Uterus (tissue), 2 donors: ENCODE data around the gene WDR27.

Experiments used
- POLR2A ChIP-seq, 2 donors: fragments of 450-650 bp; IDR thresholded peaks; one replicate each; pipeline ENCODE4 v1.6.1; 2016; ENCODE audit warnings: antibody characterized with exemption in 2 of 2, mild to moderate bottlenecking in 1 of 2, moderate library complexity in 1 of 2
- TF ChIP-seq, protein P1 (sequence below), 4 experiments: fragments of 200-600 bp in 2 of 4; fragments of 450-650 bp in 2 of 4; sonication (generic) in 2 of 4; IDR thresholded peaks; one replicate each; pipeline ENCODE4 v1.5.1; 2016 to 2019; ENCODE audit warnings: antibody characterized with exemption in 4 of 4, mild to moderate bottlenecking in 2 of 4, moderate library complexity in 1 of 4

DNA sequence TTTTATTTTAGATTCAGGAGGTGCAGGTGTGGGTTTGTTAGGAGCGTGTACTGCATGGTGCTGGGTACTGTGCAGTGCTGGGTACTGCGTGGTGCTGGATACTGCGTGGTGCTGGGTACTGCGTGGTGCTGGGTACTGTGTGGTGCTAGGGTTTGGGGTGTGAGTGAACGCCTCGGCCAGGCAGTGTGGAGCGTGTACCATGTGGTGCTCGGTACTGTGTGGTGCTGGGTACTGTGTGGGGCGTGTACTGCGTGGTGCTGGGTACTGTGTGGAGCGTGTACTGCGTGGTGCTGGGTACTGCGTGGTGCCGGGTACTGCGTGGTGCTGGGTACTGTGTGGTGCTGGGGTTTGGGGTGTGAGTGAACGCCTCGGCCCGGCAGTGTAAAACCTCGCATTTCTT lies 62.9 kb downstream of the WDR27 start:
- TF ChIP-seq, protein P1, sequence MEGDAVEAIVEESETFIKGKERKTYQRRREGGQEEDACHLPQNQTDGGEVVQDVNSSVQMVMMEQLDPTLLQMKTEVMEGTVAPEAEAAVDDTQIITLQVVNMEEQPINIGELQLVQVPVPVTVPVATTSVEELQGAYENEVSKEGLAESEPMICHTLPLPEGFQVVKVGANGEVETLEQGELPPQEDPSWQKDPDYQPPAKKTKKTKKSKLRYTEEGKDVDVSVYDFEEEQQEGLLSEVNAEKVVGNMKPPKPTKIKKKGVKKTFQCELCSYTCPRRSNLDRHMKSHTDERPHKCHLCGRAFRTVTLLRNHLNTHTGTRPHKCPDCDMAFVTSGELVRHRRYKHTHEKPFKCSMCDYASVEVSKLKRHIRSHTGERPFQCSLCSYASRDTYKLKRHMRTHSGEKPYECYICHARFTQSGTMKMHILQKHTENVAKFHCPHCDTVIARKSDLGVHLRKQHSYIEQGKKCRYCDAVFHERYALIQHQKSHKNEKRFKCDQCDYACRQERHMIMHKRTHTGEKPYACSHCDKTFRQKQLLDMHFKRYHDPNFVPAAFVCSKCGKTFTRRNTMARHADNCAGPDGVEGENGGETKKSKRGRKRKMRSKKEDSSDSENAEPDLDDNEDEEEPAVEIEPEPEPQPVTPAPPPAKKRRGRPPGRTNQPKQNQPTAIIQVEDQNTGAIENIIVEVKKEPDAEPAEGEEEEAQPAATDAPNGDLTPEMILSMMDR (IDR thresholded peaks at IDR 0.05) = no peak
- no peak for TF ChIP-seq POLR2A (IDR thresholded peaks at IDR 0.05)
